Esophagus muscularis mucosa (tissue), 4 donors: ENCODE data around the gene PROCA1. TPM values are rescaled to one million over a fixed set of nuclear protein-coding genes. Genes with fewer than 3 reads are reported as not detected.
"Not testable (repeated sequence)": the region's sequence is repeated elsewhere in the genome, so short reads cannot be mapped to it uniquely, and the experiment has no call there.

Experiments
- DNase-seq: peaks from one replicate; pipeline ENCODE4 v3.0.0-alpha.2; 2017; ENCODE audit errors: extremely low spot score
- H3K27ac ChIP-seq, 4 donors: fragments of 200-600 bp; sonication (generic); replicated peaks in 1 of 4; 1 replicate in 3 of 4; 2 replicates in 1 of 4; pipeline ENCODE4 v1.5.1; 2016 to 2019; ENCODE audit warnings: mild to moderate bottlenecking in 1 of 4
- H3K27me3 ChIP-seq, 4 donors: fragments of 200-600 bp; sonication (generic); one replicate each; pipeline versions ENCODE4 v1.5.1 to v1.6.0; 2016 to 2019
- H3K36me3 ChIP-seq, 4 donors: fragments of 200-600 bp; sonication (generic); one replicate each; pipeline ENCODE4 v1.5.1; 2016 to 2019
- H3K4me1 ChIP-seq, 4 donors: fragments of 200-600 bp; sonication (generic); one replicate each; pipeline ENCODE4 v1.5.1; 2016 to 2019
- H3K4me3 ChIP-seq, 4 donors: fragments of 200-600 bp; sonication (generic); 1 replicate in 2 of 4; 2 replicates in 2 of 4; pipeline ENCODE4 v1.5.1; 2016 to 2019; ENCODE audit warnings: mild to moderate bottlenecking in 4 of 4, moderate library complexity in 1 of 4
- H3K9me3 ChIP-seq, 4 donors: fragments of 200-600 bp; sonication (generic); 1 replicate in 3 of 4; 2 replicates in 1 of 4; pipeline ENCODE4 v1.5.1; 2016 to 2019
- EP300 ChIP-seq: sonication (generic); formaldehyde crosslinking; IDR thresholded peaks from one replicate; pipeline ENCODE4 v1.6.1; 2017; ENCODE audit warnings: antibody characterized with exemption
- POLR2A ChIP-seq: fragments of 450-650 bp; IDR thresholded peaks from one replicate; pipeline ENCODE4 v1.6.1; 2017; ENCODE audit warnings: antibody characterized with exemption, moderate library complexity, mild to moderate bottlenecking, low read depth
- POLR2AphosphoS5 ChIP-seq, 2 donors: sonication (generic); formaldehyde crosslinking; IDR thresholded peaks; one replicate each; pipeline ENCODE4 v1.6.1; 2017; ENCODE audit warnings: antibody characterized with exemption in 2 of 2
- WGBS: methylation state at CpG from one replicate; pipeline ENCODE4 v1.1.5; 2018; 5-methylcytosine and 5-hydroxymethylcytosine counted together
- intact Hi-C: fragments of 100-400 bp; cut with DNase I; formaldehyde crosslinking; loops from one replicate; pipeline ENCODE4 v1.15.1; 2023
- total RNA-seq, 4 donors: library from RNA; depleted of rRNA; stranded (reverse); fragments of >200 nt; gene quantifications; one replicate each; pipeline versions ENCODE4 v1.1.0 to v1.2.1, GENCODE V29; 2016
- TF ChIP-seq, protein P1 (sequence below), 3 experiments: fragments of 200-600 bp in 2 of 3; fragments of 450-650 bp in 1 of 3; sonication (generic) in 2 of 3; IDR thresholded peaks; one replicate each; pipeline ENCODE4 v1.5.1; 2017 to 2019; ENCODE audit warnings: antibody characterized with exemption in 3 of 3, mild to moderate bottlenecking in 2 of 3, moderate library complexity in 1 of 3

The PROCA1 gene
- total RNA-seq, 4 donors from 2014 or later, result 0.50 to 2.1 (median 0.85) TPM

DNA sequence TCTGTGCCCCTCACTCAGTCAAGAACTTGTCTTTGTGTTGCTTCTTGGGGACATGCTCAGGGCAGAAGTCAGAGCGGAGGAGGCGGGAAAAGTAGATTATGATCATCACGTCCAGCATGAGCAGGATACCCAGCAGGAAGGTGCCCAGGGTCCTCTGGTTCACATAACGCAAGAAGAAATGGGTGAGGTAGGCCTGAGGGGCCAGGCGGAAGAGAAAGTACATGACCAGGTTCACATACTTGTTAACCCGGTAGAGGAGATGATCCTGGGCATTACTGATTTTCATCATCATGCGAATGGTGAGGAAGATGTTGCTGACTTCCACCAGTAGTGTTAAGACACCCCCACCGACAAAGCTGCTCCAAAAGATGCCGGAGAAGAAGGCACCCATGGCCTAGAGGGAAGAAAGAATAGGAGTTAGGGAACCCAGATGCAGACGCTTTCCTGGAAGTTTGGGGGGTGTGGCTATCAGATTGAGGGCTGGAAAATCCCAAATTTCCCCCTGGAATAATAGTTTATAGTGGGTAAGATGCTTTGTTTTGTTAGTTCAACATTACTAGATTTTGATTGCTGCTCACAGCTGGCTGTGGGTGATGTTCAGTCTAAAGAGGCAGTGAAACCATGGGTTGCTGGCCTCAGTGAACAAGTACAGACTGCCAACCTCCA is 12.9 kb upstream of the PROCA1 start:
- intact Hi-C loops, result loop anchor here (5.0 kb wide), 1 partner anchor 38 kb away; no protein-coding TSS in a partner anchor
- no peaks in the 10 kb centered on the region for H3K27me3 ChIP-seq
- WGBS, result 79% methylated on average over 10 of the region's 10 CpGs
- peaks cover 46 to 76% (median 69%) of the 10 kb centered on the region in 4 donors for H3K4me1 ChIP-seq
- TF ChIP-seq POLR2A (no peak), EP300 (no peak), POLR2AphosphoS5 (IDR thresholded peaks at IDR 0.05) (no peak)
- TF ChIP-seq, protein P1, sequence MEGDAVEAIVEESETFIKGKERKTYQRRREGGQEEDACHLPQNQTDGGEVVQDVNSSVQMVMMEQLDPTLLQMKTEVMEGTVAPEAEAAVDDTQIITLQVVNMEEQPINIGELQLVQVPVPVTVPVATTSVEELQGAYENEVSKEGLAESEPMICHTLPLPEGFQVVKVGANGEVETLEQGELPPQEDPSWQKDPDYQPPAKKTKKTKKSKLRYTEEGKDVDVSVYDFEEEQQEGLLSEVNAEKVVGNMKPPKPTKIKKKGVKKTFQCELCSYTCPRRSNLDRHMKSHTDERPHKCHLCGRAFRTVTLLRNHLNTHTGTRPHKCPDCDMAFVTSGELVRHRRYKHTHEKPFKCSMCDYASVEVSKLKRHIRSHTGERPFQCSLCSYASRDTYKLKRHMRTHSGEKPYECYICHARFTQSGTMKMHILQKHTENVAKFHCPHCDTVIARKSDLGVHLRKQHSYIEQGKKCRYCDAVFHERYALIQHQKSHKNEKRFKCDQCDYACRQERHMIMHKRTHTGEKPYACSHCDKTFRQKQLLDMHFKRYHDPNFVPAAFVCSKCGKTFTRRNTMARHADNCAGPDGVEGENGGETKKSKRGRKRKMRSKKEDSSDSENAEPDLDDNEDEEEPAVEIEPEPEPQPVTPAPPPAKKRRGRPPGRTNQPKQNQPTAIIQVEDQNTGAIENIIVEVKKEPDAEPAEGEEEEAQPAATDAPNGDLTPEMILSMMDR (IDR thresholded peaks at IDR 0.05), result no peak
- H3K9me3 ChIP-seq, result no peaks in the 10 kb centered on the region
- H3K4me3 ChIP-seq, result no peak overlapping the region
- peaks cover 33 to 44% (median 40%) of the 10 kb centered on the region in 4 donors for H3K36me3 ChIP-seq
- no peak for DNase-seq
- peak overlapping the region in 3 of 4 donors; percentile 95 to 98 (median 97) for H3K27ac ChIP-seq

DNA sequence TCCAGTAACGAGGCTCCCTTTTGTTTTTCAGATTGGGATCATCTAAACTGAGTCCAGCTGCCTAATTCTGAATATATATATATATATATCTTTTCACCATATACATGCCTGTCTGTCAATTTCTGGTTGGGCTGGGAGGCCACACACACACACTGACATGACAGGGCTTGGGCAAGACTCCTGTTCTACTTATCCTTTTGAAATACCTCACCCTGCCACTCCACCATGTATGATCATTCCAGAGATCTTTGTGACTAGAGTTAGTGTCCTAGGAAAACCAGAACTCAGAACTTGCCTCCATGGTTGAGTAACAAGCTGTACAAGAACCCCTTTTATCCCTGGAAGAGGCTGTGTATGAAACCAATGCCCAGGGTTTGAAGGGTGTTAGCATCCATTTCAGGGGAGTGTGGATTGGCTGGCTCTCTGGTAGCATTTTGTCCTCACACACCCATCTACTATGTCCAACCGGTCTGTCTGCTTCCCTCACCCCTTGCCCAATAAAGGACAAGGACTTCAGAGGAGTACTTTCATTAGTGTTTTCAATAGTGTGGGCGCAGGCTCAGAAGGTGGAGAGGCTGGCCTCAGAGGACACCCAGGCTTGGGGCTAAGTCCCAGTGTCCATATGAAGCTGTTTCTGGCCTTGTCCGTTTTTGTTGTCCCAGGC is 12.3 kb upstream of the PROCA1 start:
- 64% methylated on average over 4 of the region's 4 CpGs for WGBS
- not testable (repeated sequence) for H3K9me3 ChIP-seq, DNase-seq, H3K27me3 ChIP-seq, H3K4me3 ChIP-seq, H3K27ac ChIP-seq
- intact Hi-C loops, result loop anchor here (5.0 kb wide), 1 partner anchor 38 kb away; no protein-coding TSS in a partner anchor
- peaks cover 50 to 75% (median 67%) of the 10 kb centered on the region in 4 donors for H3K4me1 ChIP-seq
- peaks cover 33 to 44% (median 40%) of the 10 kb centered on the region in 4 donors for H3K36me3 ChIP-seq

DNA sequence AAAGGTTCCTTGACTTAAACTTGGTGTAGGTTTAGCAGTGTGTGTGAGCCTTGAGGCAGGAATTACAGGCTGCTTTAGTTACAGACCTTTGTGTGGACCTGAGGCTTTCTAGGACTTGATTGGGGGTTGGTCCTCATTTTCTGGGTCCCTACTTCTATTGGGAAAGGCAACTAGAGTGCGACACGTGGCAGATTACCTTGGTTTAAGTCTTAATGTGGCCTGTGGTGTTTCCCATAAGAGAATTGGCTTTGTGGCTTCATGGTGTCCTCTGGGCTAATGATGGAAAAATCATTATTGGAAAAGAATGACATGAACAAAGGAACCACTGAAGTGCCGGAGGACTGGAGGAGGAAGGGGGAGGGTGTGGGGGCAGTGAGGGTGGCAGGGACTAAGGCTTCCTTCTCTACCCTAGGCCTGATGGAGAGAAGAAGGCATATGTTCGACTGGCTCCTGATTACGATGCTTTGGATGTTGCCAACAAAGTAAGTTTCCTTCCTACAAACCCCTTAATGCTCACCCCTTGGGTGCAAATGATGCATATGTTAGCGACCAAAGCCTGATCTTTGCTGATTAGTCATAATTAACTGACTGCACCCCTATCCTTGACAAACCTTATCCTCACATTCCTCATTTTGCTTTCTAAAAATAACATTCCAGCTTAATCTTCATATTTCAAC is 11.6 kb upstream of the PROCA1 start:
- peaks cover 55 to 80% (median 73%) of the 10 kb centered on the region in 4 donors for H3K4me1 ChIP-seq
- intact Hi-C loops, result loop anchor here (5.0 kb wide), 1 partner anchor 39 kb away; no protein-coding TSS in a partner anchor
- DNase-seq, result no peak
- no peak overlapping the region for H3K4me3 ChIP-seq
- H3K27me3 ChIP-seq, result no peaks in the 10 kb centered on the region
- no peak for TF ChIP-seq POLR2AphosphoS5 (IDR thresholded peaks at IDR 0.05)
- TF ChIP-seq POLR2A, result no peak
- TF ChIP-seq EP300, result no peak
- TF ChIP-seq, protein P1 (IDR thresholded peaks at IDR 0.05), result no peak
- no peaks in the 10 kb centered on the region for H3K9me3 ChIP-seq
- H3K27ac ChIP-seq, result no peak overlapping the region
- peaks cover 33 to 44% (median 40%) of the 10 kb centered on the region in 4 donors for H3K36me3 ChIP-seq
- 76% methylated on average over 6 of the region's 6 CpGs for WGBS

DNA sequence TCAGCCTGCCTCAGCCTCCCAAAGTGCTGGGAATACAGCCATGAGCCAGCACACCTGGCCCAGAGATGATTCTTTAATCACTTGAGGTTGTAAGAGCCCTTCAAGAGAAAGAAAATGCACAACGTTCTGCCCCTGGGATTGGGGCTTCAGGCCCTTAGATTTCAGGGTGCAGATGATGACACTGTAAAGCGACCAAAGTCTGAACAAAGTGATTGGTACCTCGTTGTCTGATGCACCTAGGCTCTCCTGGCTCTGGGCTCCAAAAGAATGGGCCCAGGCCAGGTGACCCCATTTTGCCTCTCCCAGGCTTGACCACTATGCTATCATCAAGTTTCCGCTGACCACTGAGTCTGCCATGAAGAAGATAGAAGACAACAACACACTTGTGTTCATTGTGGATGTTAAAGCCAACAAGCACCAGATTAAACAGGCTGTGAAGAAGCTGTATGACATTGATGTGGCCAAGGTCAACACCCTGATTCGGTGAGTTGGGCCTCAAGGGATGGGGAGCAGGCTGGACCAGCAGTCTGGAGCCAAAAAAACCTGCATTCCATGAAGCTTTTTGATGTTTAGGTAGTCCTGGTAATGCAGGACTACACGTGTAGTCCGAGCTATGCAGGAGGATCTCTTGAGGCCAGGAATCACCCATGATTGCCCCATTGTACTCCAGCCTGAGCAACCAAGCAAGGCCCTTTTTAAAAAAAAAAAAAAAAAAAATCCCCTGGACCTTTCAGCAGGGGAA is 10.9 kb upstream of the PROCA1 start:
- H3K27me3 ChIP-seq, result no peaks in the 10 kb centered on the region
- no peak for TF ChIP-seq POLR2AphosphoS5 (IDR thresholded peaks at IDR 0.05)
- TF ChIP-seq, protein P1 (IDR thresholded peaks at IDR 0.05), result no peak
- TF ChIP-seq EP300, result no peak
- TF ChIP-seq POLR2A, result no peak
- peaks cover 54 to 81% (median 71%) of the 10 kb centered on the region in 4 donors for H3K4me1 ChIP-seq
- no peak overlapping the region for H3K4me3 ChIP-seq
- no peaks in the 10 kb centered on the region for H3K9me3 ChIP-seq
- H3K27ac ChIP-seq, result peak overlapping the region in 1 of 4 donors; percentile 18
- intact Hi-C loops, result loop anchor here (5.0 kb wide), 1 partner anchor 40 kb away; no protein-coding TSS in a partner anchor
- DNase-seq, result no peak
- 72% methylated on average over 6 of the region's 7 CpGs for WGBS
- H3K36me3 ChIP-seq, result peaks cover 33 to 44% (median 40%) of the 10 kb centered on the region in 4 donors

DNA sequence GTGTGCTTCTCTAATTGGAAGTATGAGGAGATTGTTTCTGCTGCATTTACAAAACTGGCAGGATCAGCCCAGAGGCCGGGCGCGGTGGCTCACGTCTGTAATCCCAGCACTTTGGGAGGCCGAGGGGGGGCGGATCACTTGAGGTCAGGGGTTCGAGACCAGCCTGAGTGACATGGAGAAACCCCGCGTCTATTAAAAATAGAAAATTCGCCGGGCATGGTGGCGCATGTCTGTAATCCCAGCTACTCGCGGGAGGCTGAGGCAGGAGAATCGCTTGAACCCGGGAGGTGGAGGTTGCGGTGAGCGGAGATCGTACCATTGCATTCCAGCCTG is 9.3 kb upstream of the PROCA1 start:
- Histone ChIP-seq H3K4me1 (peaks cover 54 to 79% (median 67%) of the 10 kb centered on the region in 4 donors), H3K4me3 (peak overlapping the region; percentile 67 to 95 (median 76)), H3K27ac (peak overlapping the region in 3 of 4 donors; percentile 88 to 91 (median 89)), H3K36me3 (peaks cover 33 to 44% (median 40%) of the 10 kb centered on the region in 4 donors)
- DNase-seq, H3K27me3 ChIP-seq, H3K9me3 ChIP-seq: not testable (repeated sequence)
- intact Hi-C loops, result loop anchor here (5.0 kb wide), 1 partner anchor 41 kb away; no protein-coding TSS in a partner anchor
- 37% methylated on average over 19 of the region's 19 CpGs for WGBS
